Measurements from ENCODE around the gene ANKDD1B. TPM values are rescaled to one million over a fixed set of nuclear protein-coding genes. Genes with fewer than 3 reads are reported as not detected.

ANKDD1B gene
- polyA plus RNA-seq, 1 of the 3 experiments (the other 2 are of a cell fraction), result 0.12 TPM

DNA sequence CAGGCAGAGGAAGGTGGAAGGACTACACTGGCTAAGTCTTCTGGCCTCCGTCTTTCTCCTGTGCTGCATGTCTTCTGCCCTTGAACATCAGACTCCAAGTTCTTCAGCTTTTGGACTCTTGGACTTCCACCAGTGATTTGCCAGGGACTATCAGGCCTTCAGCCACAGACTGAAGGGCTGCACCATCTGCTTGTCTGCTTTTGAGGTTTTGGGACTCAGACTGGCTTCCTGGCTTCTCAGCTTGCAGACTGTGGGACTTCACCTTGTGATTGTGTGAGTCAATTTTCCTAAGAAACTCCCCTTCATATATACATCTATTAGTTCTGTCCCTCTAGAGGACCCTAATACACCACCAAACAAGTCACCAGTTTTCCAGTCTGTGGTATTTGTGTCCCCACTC, 9.7 kb upstream of the ANKDD1B start:
- Histone ChIP-seq H3K9ac (no peak overlapping the region), H3K9me3 (no peaks in the 10 kb centered on the region), H4K20me1 (ENCODE audit: insufficient read depth) (no peaks in the 10 kb centered on the region), H3K4me2 (no peak overlapping the region), H3K4me3 (ENCODE audit: low read depth in 2 of 2, low read length in 1 of 2) (no peak overlapping the region), H3K36me3 (replicated peaks in 1 of 2; ENCODE audit: control insufficient read depth in 1 of 2, insufficient read depth in 2 of 2, low read length in 1 of 2) (peaks cover 25 to 34% of the 10 kb centered on the region in 2 experiments), H3K27me3 (ENCODE audit: insufficient read depth) (no peaks in the 10 kb centered on the region), H3K4me1 (ENCODE audit: control insufficient read depth in 1 of 2, insufficient read depth in 2 of 2, low read depth in 1 of 2, low read length in 1 of 2) (no peaks in the 10 kb centered on the region; a peak in 1 of 4 replicates), H2AFZ (ENCODE audit: low read depth) (no peak overlapping the region), H3K27ac (ENCODE audit: low read depth in 2 of 2, low read length in 1 of 2) (no peak overlapping the region), H3F3A (replicated peaks; ENCODE audit: insufficient read depth) (no peaks in the 10 kb centered on the region), H3K79me2 (ENCODE audit: insufficient read depth) (no peaks in the 10 kb centered on the region), H3K9me2 (no peaks in the 10 kb centered on the region)
- ChIA-PET POLR2A (no interaction called here), CTCF (interaction anchor here (1.3 kb wide), 1 partner anchor 12 kb away, joined by 3 read pairs; no protein-coding TSS in a partner anchor)
- TF ChIP-seq TEAD4 (IDR thresholded peaks at IDR 0.05; ENCODE audit: borderline replicate concordance, insufficient read depth), result no peak
- TF ChIP-seq CHD2 (IDR thresholded peaks at IDR 0.05; ENCODE audit: low read length, partially characterized antibody), result no peak
- TF ChIP-seq, protein P1, sequence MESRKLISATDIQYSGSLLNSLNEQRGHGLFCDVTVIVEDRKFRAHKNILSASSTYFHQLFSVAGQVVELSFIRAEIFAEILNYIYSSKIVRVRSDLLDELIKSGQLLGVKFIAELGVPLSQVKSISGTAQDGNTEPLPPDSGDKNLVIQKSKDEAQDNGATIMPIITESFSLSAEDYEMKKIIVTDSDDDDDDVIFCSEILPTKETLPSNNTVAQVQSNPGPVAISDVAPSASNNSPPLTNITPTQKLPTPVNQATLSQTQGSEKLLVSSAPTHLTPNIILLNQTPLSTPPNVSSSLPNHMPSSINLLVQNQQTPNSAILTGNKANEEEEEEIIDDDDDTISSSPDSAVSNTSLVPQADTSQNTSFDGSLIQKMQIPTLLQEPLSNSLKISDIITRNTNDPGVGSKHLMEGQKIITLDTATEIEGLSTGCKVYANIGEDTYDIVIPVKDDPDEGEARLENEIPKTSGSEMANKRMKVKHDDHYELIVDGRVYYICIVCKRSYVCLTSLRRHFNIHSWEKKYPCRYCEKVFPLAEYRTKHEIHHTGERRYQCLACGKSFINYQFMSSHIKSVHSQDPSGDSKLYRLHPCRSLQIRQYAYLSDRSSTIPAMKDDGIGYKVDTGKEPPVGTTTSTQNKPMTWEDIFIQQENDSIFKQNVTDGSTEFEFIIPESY (IDR thresholded peaks at IDR 0.05; ENCODE audit: borderline replicate concordance, low read depth), result no peak
- TF ChIP-seq, protein P2, sequence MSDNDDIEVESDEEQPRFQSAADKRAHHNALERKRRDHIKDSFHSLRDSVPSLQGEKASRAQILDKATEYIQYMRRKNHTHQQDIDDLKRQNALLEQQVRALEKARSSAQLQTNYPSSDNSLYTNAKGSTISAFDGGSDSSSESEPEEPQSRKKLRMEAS (IDR thresholded peaks at IDR 0.05; ENCODE audit: low read depth), result no peak
- TF ChIP-seq FOSL2 (IDR thresholded peaks at IDR 0.05; ENCODE audit: borderline replicate concordance, low read depth), result no peak
- WGBS (ENCODE audit: low lambda C conversion rate), result 91% methylated on average over 1 of the region's 1 CpG
- no peak for DNase-seq

DNA sequence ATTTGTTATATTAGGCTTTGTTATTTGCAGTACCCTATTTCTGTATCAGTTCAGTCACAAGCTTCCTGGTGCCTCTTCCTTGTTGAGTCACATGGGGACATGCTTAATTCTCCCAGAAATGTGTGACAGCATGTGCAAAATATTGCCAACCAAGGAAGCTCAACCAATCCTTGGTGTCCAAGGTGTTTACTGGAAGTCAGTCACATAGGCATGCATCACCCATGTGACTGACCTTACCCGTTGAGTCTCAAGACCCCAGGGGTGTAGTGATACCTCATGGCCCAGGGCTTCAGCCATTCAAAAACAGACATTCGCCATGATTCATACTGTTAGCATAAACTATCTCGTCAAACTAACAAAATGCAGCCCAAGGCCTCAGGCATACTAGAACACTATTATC, 9.3 kb upstream of the ANKDD1B start:
- no peak for DNase-seq
- Histone ChIP-seq H3K79me2 (ENCODE audit: insufficient read depth) (no peaks in the 10 kb centered on the region), H3K27ac (ENCODE audit: low read depth in 2 of 2, low read length in 1 of 2) (no peak overlapping the region), H3K9me2 (no peaks in the 10 kb centered on the region), H3K27me3 (ENCODE audit: insufficient read depth) (no peaks in the 10 kb centered on the region), H3F3A (replicated peaks; ENCODE audit: insufficient read depth) (no peaks in the 10 kb centered on the region), H3K36me3 (replicated peaks in 1 of 2; ENCODE audit: control insufficient read depth in 1 of 2, insufficient read depth in 2 of 2, low read length in 1 of 2) (peaks cover 21 to 30% of the 10 kb centered on the region in 2 experiments), H3K4me1 (ENCODE audit: control insufficient read depth in 1 of 2, insufficient read depth in 2 of 2, low read depth in 1 of 2, low read length in 1 of 2) (no peaks in the 10 kb centered on the region; a peak in 1 of 4 replicates), H3K9me3 (no peaks in the 10 kb centered on the region), H3K9ac (no peak overlapping the region), H3K4me3 (ENCODE audit: low read depth in 2 of 2, low read length in 1 of 2) (no peak overlapping the region), H3K4me2 (no peak overlapping the region), H2AFZ (ENCODE audit: low read depth) (no peak overlapping the region), H4K20me1 (ENCODE audit: insufficient read depth) (no peaks in the 10 kb centered on the region)
- POLR2A ChIA-PET, result no interaction called here
- 100% methylated on average over 1 of the region's 3 CpGs for WGBS (ENCODE audit: low lambda C conversion rate)
- CTCF ChIA-PET, result interaction anchor here (1.3 kb wide), 1 partner anchor 11 kb away, joined by 3 read pairs; no protein-coding TSS in a partner anchor
- TF ChIP-seq ELF1 (IDR thresholded peaks at IDR 0.05) (no peak), FOXM1 (IDR thresholded peaks at IDR 0.05; ENCODE audit: low read depth) (no peak), JUND (IDR thresholded peaks at IDR 0.05) (no peak), GATA2 (CRISPR knock-in tag; IDR thresholded peaks at IDR 0.05) (no peak), CHD2 (IDR thresholded peaks at IDR 0.05; ENCODE audit: low read length, partially characterized antibody) (no peak), FOXJ3 (CRISPR knock-in tag; IDR thresholded peaks at IDR 0.05) (no peak), TEAD4 (IDR thresholded peaks at IDR 0.05; ENCODE audit: borderline replicate concordance, insufficient read depth) (no peak), POLR2AphosphoS5 (IDR thresholded peaks at IDR 0.05; ENCODE audit: low read depth, low read length) (no peak), EP300 (IDR thresholded peaks at IDR 0.05; ENCODE audit: borderline replicate concordance in 1 of 2, low read depth in 1 of 2, low read length in 1 of 2) (no peak), NRF1 (IDR thresholded peaks at IDR 0.05; ENCODE audit: low read depth, low read length) (no peak), SMC3 (IDR thresholded peaks at IDR 0.05; ENCODE audit: low read depth, low read length) (no peak), GABPA (IDR thresholded peaks at IDR 0.05; ENCODE audit: low read depth) (no peak), RCOR1 (IDR thresholded peaks at IDR 0.05; ENCODE audit: low read length) (no peak), SIN3A (IDR thresholded peaks at IDR 0.05; ENCODE audit: borderline replicate concordance, low read depth, low read length) (no peak)
- TF ChIP-seq, protein P3, sequence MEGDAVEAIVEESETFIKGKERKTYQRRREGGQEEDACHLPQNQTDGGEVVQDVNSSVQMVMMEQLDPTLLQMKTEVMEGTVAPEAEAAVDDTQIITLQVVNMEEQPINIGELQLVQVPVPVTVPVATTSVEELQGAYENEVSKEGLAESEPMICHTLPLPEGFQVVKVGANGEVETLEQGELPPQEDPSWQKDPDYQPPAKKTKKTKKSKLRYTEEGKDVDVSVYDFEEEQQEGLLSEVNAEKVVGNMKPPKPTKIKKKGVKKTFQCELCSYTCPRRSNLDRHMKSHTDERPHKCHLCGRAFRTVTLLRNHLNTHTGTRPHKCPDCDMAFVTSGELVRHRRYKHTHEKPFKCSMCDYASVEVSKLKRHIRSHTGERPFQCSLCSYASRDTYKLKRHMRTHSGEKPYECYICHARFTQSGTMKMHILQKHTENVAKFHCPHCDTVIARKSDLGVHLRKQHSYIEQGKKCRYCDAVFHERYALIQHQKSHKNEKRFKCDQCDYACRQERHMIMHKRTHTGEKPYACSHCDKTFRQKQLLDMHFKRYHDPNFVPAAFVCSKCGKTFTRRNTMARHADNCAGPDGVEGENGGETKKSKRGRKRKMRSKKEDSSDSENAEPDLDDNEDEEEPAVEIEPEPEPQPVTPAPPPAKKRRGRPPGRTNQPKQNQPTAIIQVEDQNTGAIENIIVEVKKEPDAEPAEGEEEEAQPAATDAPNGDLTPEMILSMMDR (IDR thresholded peaks at IDR 0.05), result no peak
- TF ChIP-seq, protein P4, sequence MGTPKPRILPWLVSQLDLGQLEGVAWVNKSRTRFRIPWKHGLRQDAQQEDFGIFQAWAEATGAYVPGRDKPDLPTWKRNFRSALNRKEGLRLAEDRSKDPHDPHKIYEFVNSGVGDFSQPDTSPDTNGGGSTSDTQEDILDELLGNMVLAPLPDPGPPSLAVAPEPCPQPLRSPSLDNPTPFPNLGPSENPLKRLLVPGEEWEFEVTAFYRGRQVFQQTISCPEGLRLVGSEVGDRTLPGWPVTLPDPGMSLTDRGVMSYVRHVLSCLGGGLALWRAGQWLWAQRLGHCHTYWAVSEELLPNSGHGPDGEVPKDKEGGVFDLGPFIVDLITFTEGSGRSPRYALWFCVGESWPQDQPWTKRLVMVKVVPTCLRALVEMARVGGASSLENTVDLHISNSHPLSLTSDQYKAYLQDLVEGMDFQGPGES (IDR thresholded peaks at IDR 0.05; ENCODE audit: low read depth, low read length), result no peak
- TF ChIP-seq, protein P2 (IDR thresholded peaks at IDR 0.05; ENCODE audit: low read depth), result no peak
- TF ChIP-seq, protein P5, sequence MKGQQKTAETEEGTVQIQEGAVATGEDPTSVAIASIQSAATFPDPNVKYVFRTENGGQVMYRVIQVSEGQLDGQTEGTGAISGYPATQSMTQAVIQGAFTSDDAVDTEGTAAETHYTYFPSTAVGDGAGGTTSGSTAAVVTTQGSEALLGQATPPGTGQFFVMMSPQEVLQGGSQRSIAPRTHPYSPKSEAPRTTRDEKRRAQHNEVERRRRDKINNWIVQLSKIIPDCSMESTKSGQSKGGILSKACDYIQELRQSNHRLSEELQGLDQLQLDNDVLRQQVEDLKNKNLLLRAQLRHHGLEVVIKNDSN (IDR thresholded peaks at IDR 0.05; ENCODE audit: borderline replicate concordance, low read depth), result no peak

Measured in SK-N-SH (cell line).